Activated T-helper 1 cell treated with anti-CD3 and anti-CD28 coated beads, Interleukin-2, amount 50 U/mL, for 16 hours (primary cell): ENCODE data around the gene BDP1.
"Not testable (repeated sequence)": the region's sequence is repeated elsewhere in the genome, so short reads cannot be mapped to it uniquely, and the experiment has no call there.

ENCODE experiments used
- DNase-seq, 2 donors: peaks; one replicate each; pipeline ENCODE4 v3.0.0-alpha.2; 2020; ENCODE audit warnings: low read depth in 1 of 2, low spot score in 1 of 2

BDP1 gene

GRCh38 chr5:71563161-71563560 lies 107.7 kb downstream of the BDP1 start:
- DNase-seq = no peak

- no peak for DNase-seq
These were observed 109.4 kb downstream of the BDP1 start for GRCh38 chr5:71564895-71565294.

- DNase-seq = no peak
These were observed 114.5 kb downstream of the BDP1 start for GRCh38 chr5:71569748-71570509.

- DNase-seq = not testable (repeated sequence)
These were observed 116.4 kb downstream of the BDP1 start for GRCh38 chr5:71571811-71572210.

- no peak for DNase-seq
These were observed 118.1 kb downstream of the BDP1 start for GRCh38 chr5:71573591-71573990.

- not testable (repeated sequence) for DNase-seq
These were observed 120.1 kb downstream of the BDP1 start for GRCh38 chr5:71575588-71575987.

- DNase-seq = no peak
These were observed 120.8 kb downstream of the BDP1 start for GRCh38 chr5:71576241-71576640.

GRCh38 chr5:71577839-71578238 lies 122.4 kb downstream of the BDP1 start:
- not testable (repeated sequence) for DNase-seq

- DNase-seq = no peak
These were observed 127.6 kb downstream of the BDP1 start for GRCh38 chr5:71582945-71583584.

GRCh38 chr5:71586052-71586940 lies 130.8 kb downstream of the BDP1 start:
- no peak for DNase-seq

GRCh38 chr5:71586941-71587765 lies 131.7 kb downstream of the BDP1 start, which contains the start of gene MCCC2:
MCCC2 (plus strand) TSS chr5:71587340; CDS start chr5:71587426, 86 bp downstream.
- peak; percentile 89 to 90 for DNase-seq

- no peak for DNase-seq
These were observed 132.5 kb downstream of the BDP1 start for GRCh38 chr5:71587766-71588532.

GRCh38 chr5:71588533-71588885 lies 133.1 kb downstream of the BDP1 start:
- DNase-seq = no peak

GRCh38 chr5:71589903-71590302 lies 134.5 kb downstream of the BDP1 start:
- no peak for DNase-seq

- no peak for DNase-seq
These were observed 135.6 kb downstream of the BDP1 start for GRCh38 chr5:71591100-71591499.

GRCh38 chr5:71596169-71596568 lies 140.7 kb downstream of the BDP1 start:
- DNase-seq = no peak

- DNase-seq = no peak
These were observed 141.6 kb downstream of the BDP1 start for GRCh38 chr5:71597001-71597400.

- DNase-seq = no peak
These were observed 145.3 kb downstream of the BDP1 start for GRCh38 chr5:71600783-71601182.

- peak; percentile 38 to 56 for DNase-seq
These were observed 146.0 kb downstream of the BDP1 start for GRCh38 chr5:71601222-71602026.
